Mucosa of stomach (tissue), 1 donor: ENCODE results near the gene HSPG2.
"Not testable (repeated sequence)": the region's sequence is repeated elsewhere in the genome, so short reads cannot be mapped to it uniquely, and the experiment has no call there.

Experiments
- H3K27me3 ChIP-seq: one replicate; pipeline ENCODE4 v1.7.0; 2013; ENCODE audit warnings: mild to moderate bottlenecking, low read length; ENCODE audit not compliant: control insufficient read depth, insufficient read depth
- H3K36me3 ChIP-seq: one replicate; pipeline ENCODE4 v1.7.0; 2013; ENCODE audit warnings: low read length; ENCODE audit not compliant: control insufficient read depth, insufficient read depth
- H3K4me1 ChIP-seq: one replicate; pipeline ENCODE4 v1.7.0; 2013; ENCODE audit warnings: mild to moderate bottlenecking, low read length; ENCODE audit not compliant: control insufficient read depth, insufficient read depth
- H3K4me3 ChIP-seq: one replicate; pipeline ENCODE4 v1.7.0; 2013; ENCODE audit warnings: low read length
- H3K9ac ChIP-seq: one replicate; pipeline ENCODE4 v1.7.0; 2013; ENCODE audit warnings: mild to moderate bottlenecking, low read length, moderate library complexity
- H3K9me3 ChIP-seq: one replicate; pipeline ENCODE4 v1.7.0; 2013; ENCODE audit warnings: mild to moderate bottlenecking, low read length, moderate library complexity; ENCODE audit not compliant: control insufficient read depth
- donor health status: Pancreatic carcinoma.

The HSPG2 gene

DNA sequence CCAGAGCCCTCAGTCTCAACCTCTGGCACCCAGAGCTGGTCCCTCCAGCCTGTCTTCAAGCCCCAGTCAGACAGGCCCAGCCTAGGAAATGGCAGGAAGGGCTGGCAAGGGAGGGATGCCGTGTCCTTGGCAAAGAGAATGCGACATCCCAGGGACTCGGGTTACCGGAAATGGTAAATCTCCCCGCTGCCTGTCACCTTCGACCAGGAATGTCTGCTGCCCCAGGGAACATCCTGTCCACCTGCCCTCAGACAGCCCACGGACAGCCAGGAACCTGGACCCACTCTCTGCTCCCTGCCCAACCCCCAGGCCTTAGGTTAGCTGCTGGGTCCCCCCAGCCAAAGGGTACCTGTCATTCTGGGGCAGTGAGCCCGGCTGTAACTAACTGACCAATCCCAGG is 23.9 kb downstream of the HSPG2 start:
- H3K4me1 ChIP-seq: peaks cover 80% of the 10 kb centered on the region
- H3K9ac ChIP-seq: peak overlapping the region; percentile 42
- H3K9me3 ChIP-seq: no peaks in the 10 kb centered on the region
- H3K4me3 ChIP-seq: no peak overlapping the region
- no peaks in the 10 kb centered on the region for H3K36me3 ChIP-seq
- no peaks in the 10 kb centered on the region for H3K27me3 ChIP-seq

- Histone ChIP-seq H3K4me1 (peaks cover 71% of the 10 kb centered on the region), H3K9ac (peak overlapping the region; percentile 32), H3K4me3 (no peak overlapping the region), H3K9me3 (no peaks in the 10 kb centered on the region), H3K27me3 (no peaks in the 10 kb centered on the region), H3K36me3 (no peaks in the 10 kb centered on the region)
These were observed 24.9 kb downstream of the HSPG2 start for GRCh38 chr1:21912038-21912758.

DNA sequence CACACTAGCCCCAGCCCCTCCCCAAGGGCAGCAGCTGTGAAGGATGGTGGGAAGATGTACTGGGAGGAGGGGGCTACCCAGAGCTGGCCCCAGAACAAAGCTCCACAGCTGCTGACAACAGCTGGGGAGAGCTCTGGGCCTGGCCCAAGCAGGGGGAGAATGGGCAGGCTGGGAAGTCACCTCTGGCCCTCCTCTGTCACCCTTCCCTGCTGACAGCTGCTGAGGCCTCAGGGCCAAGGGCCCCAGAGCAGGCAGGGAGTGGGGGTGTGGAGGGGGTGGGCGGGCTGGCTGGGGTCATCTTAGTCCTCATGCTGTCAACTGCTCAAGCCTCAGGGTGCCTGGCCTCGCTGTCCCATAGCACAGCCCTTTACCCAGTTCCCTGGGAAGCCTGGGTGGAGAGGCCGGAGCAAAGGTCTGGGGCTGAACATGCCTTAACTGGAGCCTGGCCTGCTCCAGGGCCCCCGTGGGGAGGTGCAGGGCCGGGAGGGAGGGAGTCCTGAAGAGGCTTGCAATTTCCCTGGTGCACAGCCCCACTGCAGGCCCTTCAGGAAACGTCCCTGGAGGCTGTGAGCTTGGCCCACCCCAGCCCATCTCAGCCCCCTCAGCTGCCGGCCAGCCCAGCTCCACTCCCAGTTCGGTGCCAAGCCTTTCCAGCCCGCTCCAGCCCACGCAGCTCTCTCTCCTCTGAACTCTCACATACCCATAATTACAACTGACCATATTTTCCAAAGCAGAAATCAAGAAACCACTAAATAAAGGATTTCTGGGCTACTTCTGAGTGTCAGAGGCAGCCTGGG is 25.7 kb downstream of the HSPG2 start:
- Histone ChIP-seq H3K4me1 (peaks cover 66% of the 10 kb centered on the region), H3K9ac (peak overlapping the region; percentile 20), H3K27me3 (no peaks in the 10 kb centered on the region), H3K4me3 (no peak overlapping the region), H3K36me3 (no peaks in the 10 kb centered on the region), H3K9me3 (no peaks in the 10 kb centered on the region)

- no peaks in the 10 kb centered on the region for H3K36me3 ChIP-seq
- no peaks in the 10 kb centered on the region for H3K27me3 ChIP-seq
- H3K4me3 ChIP-seq: no peak overlapping the region
- H3K9ac ChIP-seq: peak overlapping the region; percentile 22
- H3K9me3 ChIP-seq: no peaks in the 10 kb centered on the region
- peaks cover 73% of the 10 kb centered on the region for H3K4me1 ChIP-seq
These were observed 26.4 kb downstream of the HSPG2 start for GRCh38 chr1:21910558-21911204.

DNA sequence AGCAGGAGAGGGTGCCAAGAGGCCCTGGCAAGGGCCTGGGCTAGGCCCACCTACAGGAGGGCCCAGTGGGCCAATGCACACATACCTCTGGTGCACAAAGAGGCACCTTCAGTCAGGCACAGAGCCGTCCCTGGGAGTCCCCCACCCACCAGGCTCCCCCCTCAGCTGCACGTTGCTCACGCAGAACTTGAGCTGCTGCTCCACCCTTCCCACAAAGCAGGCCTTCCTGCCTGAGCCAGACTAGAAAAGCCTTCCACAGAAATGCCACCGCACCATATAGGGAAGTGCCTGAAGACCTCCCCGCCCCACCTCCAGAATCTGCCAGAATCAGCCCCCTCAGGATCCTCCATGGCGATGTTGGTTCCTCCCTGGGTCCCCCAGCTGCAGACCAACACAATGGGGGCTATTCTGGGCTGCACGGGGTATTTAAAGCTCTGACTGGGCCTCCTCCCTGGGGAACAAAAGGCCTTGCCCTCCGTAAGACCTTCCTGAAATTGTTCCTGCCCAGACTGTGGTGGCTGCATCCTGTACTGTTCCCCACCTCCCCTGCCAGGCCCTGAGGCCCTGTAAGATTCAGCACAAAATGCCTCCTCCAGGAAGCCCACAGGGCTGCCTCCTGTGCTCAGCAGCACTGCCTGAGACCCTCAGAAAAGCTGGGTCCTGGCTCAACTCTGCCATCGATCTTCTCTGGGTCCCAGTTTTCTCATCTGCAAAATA is 27.2 kb downstream of the HSPG2 start:
- H3K36me3 ChIP-seq: no peaks in the 10 kb centered on the region

DNA sequence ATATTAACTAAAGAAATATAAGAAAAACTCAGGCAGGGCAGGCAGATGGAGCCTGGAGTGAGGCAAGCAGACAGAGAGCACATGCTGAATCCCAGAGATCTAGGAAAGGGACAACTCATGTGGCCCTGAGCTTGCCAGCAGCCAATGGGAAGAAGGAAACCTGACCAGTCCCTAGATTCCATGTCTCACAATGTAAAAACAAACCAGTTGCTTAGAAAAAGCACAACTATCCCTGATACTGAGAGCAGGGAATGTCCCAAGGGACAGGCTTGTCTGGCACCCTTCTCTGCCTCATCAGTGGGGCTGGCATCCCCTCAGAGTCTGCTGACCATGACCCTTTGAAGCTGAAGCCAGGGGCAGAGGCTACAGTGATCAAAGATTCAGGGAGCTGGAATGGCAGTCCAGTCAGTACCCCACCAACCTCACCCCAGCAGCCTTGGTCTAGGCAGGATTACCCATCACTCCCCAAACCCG is 27.8 kb downstream of the HSPG2 start:
- Histone ChIP-seq H3K4me1 (peaks cover 73% of the 10 kb centered on the region), H3K9me3 (no peaks in the 10 kb centered on the region), H3K9ac (no peak overlapping the region), H3K27me3 (no peaks in the 10 kb centered on the region), H3K4me3 (no peak overlapping the region), H3K36me3 (no peaks in the 10 kb centered on the region)

More for the DNA sequence above, 27.2 kb downstream of the HSPG2 start:
- H3K27me3 ChIP-seq: no peaks in the 10 kb centered on the region
- H3K9me3 ChIP-seq: no peaks in the 10 kb centered on the region
- H3K9ac ChIP-seq: peak overlapping the region; percentile 22
- no peak overlapping the region for H3K4me3 ChIP-seq
- peaks cover 73% of the 10 kb centered on the region for H3K4me1 ChIP-seq

DNA sequence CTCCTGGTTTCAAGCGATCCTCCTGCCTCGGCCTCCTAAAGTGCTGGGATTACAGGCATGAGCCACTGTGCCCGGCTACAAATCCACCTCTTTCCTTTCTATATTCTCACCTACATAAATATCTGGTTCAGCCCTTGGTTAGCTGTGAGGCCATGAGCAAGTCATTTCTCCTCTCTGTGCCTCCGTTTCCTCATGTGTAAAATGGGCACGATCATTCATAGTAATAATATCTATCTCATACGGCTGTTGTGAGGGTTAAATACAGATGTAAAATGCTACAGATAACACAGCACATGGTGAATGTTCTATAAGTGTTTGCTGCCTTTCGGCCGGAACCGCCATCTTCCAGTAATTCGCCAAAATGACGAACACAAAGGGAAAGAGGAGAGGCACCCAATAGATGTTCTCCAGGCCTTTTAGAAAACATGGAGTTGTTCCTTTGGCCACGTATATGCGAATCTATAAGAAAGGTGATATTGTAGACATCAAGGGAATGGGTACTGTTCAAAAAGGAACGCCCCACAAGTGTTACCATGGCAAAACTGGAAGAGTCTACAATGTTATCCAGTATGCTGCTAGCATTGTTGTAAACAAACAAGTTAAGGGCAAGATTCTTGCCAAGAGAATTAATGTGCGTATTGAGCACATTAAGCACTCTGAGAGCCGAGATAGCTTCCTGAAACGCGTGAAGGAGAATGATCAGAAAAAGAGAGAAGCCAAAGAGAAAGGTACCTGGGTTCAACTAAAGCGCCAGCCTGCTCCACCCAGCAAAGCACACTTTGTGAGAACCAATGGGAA is 29.2 kb downstream of the HSPG2 start:
- not testable (repeated sequence) for H3K9me3 ChIP-seq, H3K27me3 ChIP-seq, H3K4me3 ChIP-seq, H3K36me3 ChIP-seq, H3K9ac ChIP-seq
- H3K4me1 ChIP-seq: peaks cover 68% of the 10 kb centered on the region

DNA sequence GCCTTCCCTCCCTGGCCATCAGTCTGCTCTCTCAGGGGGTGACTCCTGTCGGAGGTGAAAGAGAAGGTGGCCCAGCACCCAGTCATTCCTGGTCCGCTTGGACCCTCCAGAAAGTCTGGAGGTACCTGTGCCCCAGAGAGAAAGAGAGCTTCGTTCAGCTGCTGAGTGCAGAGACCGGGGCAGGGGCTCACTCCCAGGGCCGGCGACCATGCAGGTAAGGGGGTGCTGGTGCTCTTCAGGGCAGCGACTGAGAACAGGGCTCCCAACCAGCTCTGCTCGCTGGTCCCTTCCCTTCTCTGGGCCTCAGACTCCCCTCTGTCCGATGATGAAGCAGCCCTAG is 30.1 kb downstream of the HSPG2 start:
- no peaks in the 10 kb centered on the region for H3K9me3 ChIP-seq
- no peaks in the 10 kb centered on the region for H3K36me3 ChIP-seq
- no peak overlapping the region for H3K9ac ChIP-seq
- no peaks in the 10 kb centered on the region for H3K27me3 ChIP-seq
- no peak overlapping the region for H3K4me3 ChIP-seq
- peaks cover 67% of the 10 kb centered on the region for H3K4me1 ChIP-seq

- peaks cover 67% of the 10 kb centered on the region for H3K4me1 ChIP-seq
- no peaks in the 10 kb centered on the region for H3K36me3 ChIP-seq
- H3K9ac ChIP-seq: no peak overlapping the region
- no peak overlapping the region for H3K4me3 ChIP-seq
- H3K27me3 ChIP-seq: no peaks in the 10 kb centered on the region
- H3K9me3 ChIP-seq: no peaks in the 10 kb centered on the region
These were observed 30.7 kb downstream of the HSPG2 start for GRCh38 chr1:21906173-21907078.

DNA sequence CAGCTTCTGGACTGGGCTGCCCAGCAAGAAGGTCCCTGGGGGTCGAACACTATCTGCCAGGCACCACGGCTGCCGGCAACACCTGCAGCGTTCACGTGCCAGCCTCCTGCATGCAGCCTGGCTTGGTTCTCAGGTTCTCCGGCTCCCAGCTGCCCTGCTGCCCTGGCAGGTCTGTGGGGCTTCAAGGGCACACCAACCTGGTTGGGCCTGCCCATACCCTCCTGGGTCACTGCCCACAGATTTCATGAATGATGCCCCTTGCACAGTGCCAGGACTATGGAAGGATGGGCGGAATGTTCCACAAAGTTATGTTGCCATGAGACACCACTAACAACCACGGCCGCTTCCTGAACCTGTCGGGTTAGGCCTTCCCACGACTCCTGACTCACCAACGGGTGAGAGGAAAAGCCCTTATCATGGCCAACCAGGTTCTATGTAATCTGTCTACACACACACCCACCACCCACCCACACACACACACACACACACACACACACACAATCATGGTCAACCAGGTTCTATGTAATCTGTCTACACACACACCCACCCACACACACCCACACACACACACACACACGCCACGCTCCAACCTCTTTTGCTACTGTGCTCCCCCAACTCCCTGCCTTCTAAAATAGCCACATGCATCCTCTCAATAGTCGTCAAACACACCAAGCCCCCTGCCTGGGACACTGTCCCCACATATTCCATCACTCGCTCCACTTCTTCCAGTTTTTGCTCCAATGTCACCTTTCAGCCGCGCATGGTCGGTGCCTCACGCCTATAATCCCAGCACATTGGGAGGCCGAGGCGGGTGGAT is 32.2 kb downstream of the HSPG2 start:
- no peaks in the 10 kb centered on the region for H3K36me3 ChIP-seq
- H3K27me3 ChIP-seq: no peaks in the 10 kb centered on the region
- peak overlapping the region; percentile 46 for H3K9ac ChIP-seq
- H3K4me1 ChIP-seq: peaks cover 63% of the 10 kb centered on the region
- H3K9me3 ChIP-seq: no peaks in the 10 kb centered on the region
- H3K4me3 ChIP-seq: no peak overlapping the region
